Measurements from ENCODE around the gene NCR1.
"Not testable (repeated sequence)": the region's sequence is repeated elsewhere in the genome, so short reads cannot be mapped to it uniquely, and the experiment has no call there.

Gene NCR1

DNA sequence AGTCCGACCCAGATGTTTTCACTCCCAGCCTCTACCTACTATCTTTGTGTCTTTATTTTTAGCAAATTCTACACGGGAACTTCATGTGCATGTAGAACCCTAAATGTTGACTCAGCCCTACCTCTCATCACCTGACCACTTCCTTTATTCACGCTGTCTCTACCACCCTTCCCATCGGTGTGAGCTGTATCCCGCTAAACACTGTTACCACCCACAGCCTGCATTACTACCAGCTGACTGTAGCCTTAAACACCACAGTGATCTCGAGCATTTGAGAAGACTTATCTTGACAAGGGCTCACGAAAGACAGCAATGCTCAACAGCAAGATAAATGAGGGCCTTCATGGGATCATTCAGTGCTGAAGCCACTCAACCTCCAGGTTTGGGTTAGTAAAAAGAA lies 15.1 kb downstream of the NCR1 start:
- TF ChIP-seq, protein P1, sequence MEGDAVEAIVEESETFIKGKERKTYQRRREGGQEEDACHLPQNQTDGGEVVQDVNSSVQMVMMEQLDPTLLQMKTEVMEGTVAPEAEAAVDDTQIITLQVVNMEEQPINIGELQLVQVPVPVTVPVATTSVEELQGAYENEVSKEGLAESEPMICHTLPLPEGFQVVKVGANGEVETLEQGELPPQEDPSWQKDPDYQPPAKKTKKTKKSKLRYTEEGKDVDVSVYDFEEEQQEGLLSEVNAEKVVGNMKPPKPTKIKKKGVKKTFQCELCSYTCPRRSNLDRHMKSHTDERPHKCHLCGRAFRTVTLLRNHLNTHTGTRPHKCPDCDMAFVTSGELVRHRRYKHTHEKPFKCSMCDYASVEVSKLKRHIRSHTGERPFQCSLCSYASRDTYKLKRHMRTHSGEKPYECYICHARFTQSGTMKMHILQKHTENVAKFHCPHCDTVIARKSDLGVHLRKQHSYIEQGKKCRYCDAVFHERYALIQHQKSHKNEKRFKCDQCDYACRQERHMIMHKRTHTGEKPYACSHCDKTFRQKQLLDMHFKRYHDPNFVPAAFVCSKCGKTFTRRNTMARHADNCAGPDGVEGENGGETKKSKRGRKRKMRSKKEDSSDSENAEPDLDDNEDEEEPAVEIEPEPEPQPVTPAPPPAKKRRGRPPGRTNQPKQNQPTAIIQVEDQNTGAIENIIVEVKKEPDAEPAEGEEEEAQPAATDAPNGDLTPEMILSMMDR (IDR thresholded peaks at IDR 0.05; ENCODE audit: low read depth, low read length) = no peak
- DNase-seq (ENCODE audit: extremely low read depth, low read depth) = no peak

- TF ChIP-seq, protein P1 (IDR thresholded peaks at IDR 0.05; ENCODE audit: low read depth, low read length) = no peak
- DNase-seq (ENCODE audit: extremely low read depth, low read depth) = no peak
Observed at GRCh38 chr19:54923276-54923675, 17.3 kb downstream of the NCR1 start.

DNA sequence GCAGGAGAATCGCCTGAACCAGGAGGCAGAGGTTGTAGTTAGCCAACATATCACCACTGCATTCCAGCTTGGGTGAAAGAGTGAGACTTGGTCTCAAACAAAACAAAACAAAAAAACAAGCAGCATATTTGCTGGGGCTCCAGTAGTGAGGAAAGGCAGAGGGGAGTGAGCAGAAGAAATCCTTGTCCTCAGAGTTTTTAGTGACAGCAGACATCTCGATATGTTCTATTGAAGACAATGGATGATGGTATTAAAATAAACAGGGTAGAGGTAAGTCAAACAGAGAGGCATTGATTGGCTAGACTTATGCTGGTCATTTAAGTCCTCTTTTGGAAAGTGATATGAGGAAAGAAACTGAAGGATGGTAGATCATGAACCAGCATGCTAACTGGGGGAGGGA lies 22.4 kb downstream of the NCR1 start:
- no peak for DNase-seq (ENCODE audit: extremely low read depth, low read depth)
- TF ChIP-seq, protein P1 (IDR thresholded peaks at IDR 0.05; ENCODE audit: low read depth, low read length) = no peak

GRCh38 chr19:54937926-54938325 lies 32.0 kb downstream of the NCR1 start:
- TF ChIP-seq, protein P1 (IDR thresholded peaks at IDR 0.05; ENCODE audit: low read depth, low read length) = no peak
- DNase-seq (ENCODE audit: extremely low read depth, low read depth) = no peak

DNA sequence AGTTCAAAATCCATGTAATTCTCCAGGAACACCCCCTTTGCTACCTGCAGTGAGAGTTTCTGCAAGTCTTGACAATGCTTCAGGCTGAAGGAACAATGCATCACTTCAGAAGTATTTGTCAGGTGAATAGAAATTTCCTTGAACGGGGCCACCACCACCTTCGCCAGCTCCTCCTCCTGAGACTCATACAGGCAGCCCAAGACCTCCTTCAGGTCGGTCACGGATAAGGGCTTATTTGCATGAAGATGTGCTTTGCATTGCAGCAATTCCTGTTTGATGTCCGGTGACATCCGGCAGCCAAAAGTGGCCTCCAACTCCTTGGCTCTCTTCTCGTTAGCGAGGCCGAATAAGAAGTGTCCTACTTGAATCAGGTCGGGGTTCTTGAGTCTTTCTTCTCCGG lies 33.0 kb downstream of the NCR1 start:
- DNase-seq (ENCODE audit: extremely low read depth, low read depth) = no peak
- TF ChIP-seq, protein P1 (IDR thresholded peaks at IDR 0.05; ENCODE audit: low read depth, low read length) = no peak

GRCh38 chr19:54939538-54939937 lies 33.6 kb downstream of the NCR1 start:
- not testable (repeated sequence) for DNase-seq (ENCODE audit: extremely low read depth, low read depth)

DNA sequence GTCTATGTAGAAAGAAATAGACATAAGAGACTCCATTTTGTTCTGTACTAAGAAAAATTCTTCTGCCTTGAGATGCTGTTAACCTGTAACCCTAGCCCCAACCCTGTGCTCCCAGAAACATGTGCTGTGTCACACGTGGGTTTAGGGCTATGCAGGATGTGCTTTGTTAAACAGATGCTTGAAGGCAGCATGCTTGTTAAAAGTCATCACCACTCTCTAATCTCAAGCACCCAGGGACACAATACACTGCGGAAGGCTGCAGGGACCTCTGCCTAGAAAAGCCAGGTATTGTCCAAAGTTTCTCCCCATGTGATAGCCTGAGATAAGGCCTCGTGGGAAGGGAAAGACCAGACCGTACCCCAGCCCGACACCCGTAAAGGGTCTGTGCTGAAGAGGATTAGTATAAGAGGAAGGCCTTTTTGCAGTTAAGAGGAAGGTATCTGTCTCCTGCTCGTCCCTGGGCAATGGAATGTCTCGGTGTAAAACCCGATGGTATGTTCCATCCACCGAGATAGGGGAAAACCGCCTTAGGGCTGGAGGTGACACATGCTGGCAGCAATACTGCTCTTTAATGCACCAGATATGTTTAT lies 37.9 kb downstream of the NCR1 start:
- not testable (repeated sequence) for DNase-seq (ENCODE audit: extremely low read depth, low read depth)

- TF ChIP-seq, protein P1 (IDR thresholded peaks at IDR 0.05; ENCODE audit: low read depth, low read length) = no peak
- DNase-seq (ENCODE audit: extremely low read depth, low read depth) = no peak
Observed at GRCh38 chr19:54947381-54947780, 41.4 kb downstream of the NCR1 start, which contains the start of gene NLRP7. NLRP7 (minus strand) TSS chr19:54947530.
